Stomach (tissue), 9 donors: Measurements from ENCODE around the gene ACTL10. TPM values are rescaled to one million over a fixed set of nuclear protein-coding genes. Genes with fewer than 3 reads are reported as not detected.
A peak's percentile ranks its signal among the peaks of the same experiment; 100 is the strongest.

ENCODE experiments used
- DNase-seq, 2 donors: peaks; one replicate each; pipeline versions ENCODE4 v3.0.0 to v3.0.0-alpha.2; 2013 to 2019
- H3K27ac ChIP-seq, 5 donors: fragments of 200-600 bp in 4 of 5; sonication (generic) in 4 of 5; one replicate each; pipeline ENCODE4 v1.5.1; 2013 to 2019; ENCODE audit warnings: mild to moderate bottlenecking in 1 of 5, moderate library complexity in 1 of 5
- H3K27me3 ChIP-seq, 3 donors: fragments of 200-600 bp; sonication (generic); one replicate each; pipeline ENCODE4 v1.5.1; 2017 to 2019; ENCODE audit warnings: mixed run types in 1 of 3
- H3K36me3 ChIP-seq, 4 donors: fragments of 200-600 bp; sonication (generic); 1 replicate in 3 of 4; 2 replicates in 1 of 4; pipeline ENCODE4 v1.5.1; 2016 to 2019
- H3K4me1 ChIP-seq, 4 donors: fragments of 200-600 bp; sonication (generic); one replicate each; pipeline ENCODE4 v1.5.1; 2016 to 2019
- H3K4me3 ChIP-seq, 4 donors: fragments of 200-600 bp; sonication (generic) in 3 of 4; one replicate each; pipeline ENCODE4 v1.5.1; 2016 to 2019; ENCODE audit warnings: mild to moderate bottlenecking in 1 of 4
- H3K9me3 ChIP-seq, 4 donors: fragments of 200-600 bp; sonication (generic); one replicate each; pipeline ENCODE4 v1.5.1; 2016 to 2019
- EP300 ChIP-seq: sonication (generic); formaldehyde crosslinking; IDR thresholded peaks from one replicate; pipeline ENCODE4 v1.6.1; 2017; ENCODE audit warnings: antibody characterized with exemption
- POLR2A ChIP-seq, 4 donors: fragments of 450-650 bp; IDR thresholded peaks; one replicate each; pipeline ENCODE4 v1.6.1; 2016; ENCODE audit warnings: antibody characterized with exemption in 4 of 4, control low read depth in 2 of 4, mild to moderate bottlenecking in 1 of 4, moderate library complexity in 1 of 4
- POLR2AphosphoS5 ChIP-seq, 3 donors: sonication (generic); formaldehyde crosslinking; IDR thresholded peaks; one replicate each; pipeline ENCODE4 v1.6.1; 2016; ENCODE audit warnings: antibody characterized with exemption in 3 of 3
- WGBS, 5 donors: extraction: QIAGEN DNeasy Blood & Tissue Kit in 3 of 5; methylation state at CpG; one replicate each; pipeline versions ENCODE4 v1.1.5 to v1.1.7; 2013 to 2018; 5-methylcytosine and 5-hydroxymethylcytosine counted together
- intact Hi-C: fragments of 100-400 bp; cut with DNase I; formaldehyde crosslinking; loops from one replicate; pipeline ENCODE4 v1.15.1; 2023; ENCODE audit warnings: low total_unique reads
- polyA plus RNA-seq, 3 donors: library from polyadenylated mRNA; stranded (reverse); fragments of 200-250 nt; gene quantifications; one replicate each; pipeline ENCODE4 v1.2.3, GENCODE V29; 2013
- total RNA-seq, 5 donors: library from RNA; depleted of rRNA; stranded (reverse); fragments of >200 nt; gene quantifications; one replicate each; pipeline versions ENCODE4 v1.1.0 to v1.2.3, GENCODE V29; 2014 to 2016
- TF ChIP-seq, protein P1 (sequence below), 7 experiments: fragments of 450-650 bp in 4 of 7; fragments of 200-600 bp in 3 of 7; sonication (generic) in 3 of 7; IDR thresholded peaks; one replicate each; pipeline ENCODE4 v1.5.1; 2016 to 2019; ENCODE audit warnings: antibody characterized with exemption in 7 of 7, control low read depth in 2 of 7, mild to moderate bottlenecking in 1 of 7
- donor health status: healthy with polysubstance abuse.
- donor health status: Bipolar disorder and iron deficiency.
- donor health status: healthy.

ACTL10 gene
- total and polyA plus RNA-seq, 8 donors: 1.1 to 12.3 (median 1.4) TPM; not detected in 1

DNA sequence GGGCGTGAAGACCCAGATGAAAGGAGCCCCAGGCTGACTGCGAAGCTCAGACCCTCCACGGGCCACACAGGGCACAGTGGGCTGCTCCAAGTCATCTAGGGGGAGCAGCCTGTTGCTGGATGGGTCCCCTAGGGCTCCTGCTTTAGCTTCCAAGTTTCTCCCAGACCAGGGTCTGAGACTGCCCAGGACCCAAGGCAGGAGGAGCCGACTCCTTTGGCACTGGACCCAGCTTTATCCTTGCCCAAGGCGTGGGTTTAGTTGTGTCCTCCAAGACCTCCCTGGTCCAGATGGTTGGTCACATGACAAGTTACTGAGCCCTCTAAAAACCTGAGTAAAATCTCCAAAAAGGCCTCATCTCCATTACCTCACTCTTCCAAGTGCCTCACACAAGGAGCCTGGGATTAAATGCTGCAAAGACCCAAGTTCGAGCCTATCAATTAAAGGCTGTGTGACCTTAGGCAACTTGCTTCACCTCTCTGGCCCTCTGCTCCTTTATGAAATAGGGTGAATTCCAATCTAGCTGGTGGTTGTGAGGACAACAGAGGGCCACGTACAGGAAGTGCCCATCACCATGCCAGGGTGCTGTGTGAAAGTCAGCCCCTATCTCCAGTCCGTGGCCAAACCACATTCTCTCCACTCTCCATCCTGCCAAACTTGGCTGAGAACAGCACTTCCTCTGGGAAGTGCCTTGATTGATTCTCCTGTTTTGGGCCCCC is 5.0 kb downstream of the ACTL10 start:
- Histone ChIP-seq H3K9me3 (no peaks in the 10 kb centered on the region), H3K4me1 (peaks cover 54 to 93% (median 89%) of the 10 kb centered on the region in 4 donors), H3K36me3 (peaks cover 0 to 33% (median 23%) of the 10 kb centered on the region in 4 donors), H3K27me3 (no peaks in the 10 kb centered on the region), H3K4me3 (no peak overlapping the region), H3K27ac (peak overlapping the region; percentile 5 to 94 (median 90))
- TF ChIP-seq, protein P1, sequence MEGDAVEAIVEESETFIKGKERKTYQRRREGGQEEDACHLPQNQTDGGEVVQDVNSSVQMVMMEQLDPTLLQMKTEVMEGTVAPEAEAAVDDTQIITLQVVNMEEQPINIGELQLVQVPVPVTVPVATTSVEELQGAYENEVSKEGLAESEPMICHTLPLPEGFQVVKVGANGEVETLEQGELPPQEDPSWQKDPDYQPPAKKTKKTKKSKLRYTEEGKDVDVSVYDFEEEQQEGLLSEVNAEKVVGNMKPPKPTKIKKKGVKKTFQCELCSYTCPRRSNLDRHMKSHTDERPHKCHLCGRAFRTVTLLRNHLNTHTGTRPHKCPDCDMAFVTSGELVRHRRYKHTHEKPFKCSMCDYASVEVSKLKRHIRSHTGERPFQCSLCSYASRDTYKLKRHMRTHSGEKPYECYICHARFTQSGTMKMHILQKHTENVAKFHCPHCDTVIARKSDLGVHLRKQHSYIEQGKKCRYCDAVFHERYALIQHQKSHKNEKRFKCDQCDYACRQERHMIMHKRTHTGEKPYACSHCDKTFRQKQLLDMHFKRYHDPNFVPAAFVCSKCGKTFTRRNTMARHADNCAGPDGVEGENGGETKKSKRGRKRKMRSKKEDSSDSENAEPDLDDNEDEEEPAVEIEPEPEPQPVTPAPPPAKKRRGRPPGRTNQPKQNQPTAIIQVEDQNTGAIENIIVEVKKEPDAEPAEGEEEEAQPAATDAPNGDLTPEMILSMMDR (IDR thresholded peaks at IDR 0.05): no peak
- TF ChIP-seq EP300 (no peak), POLR2AphosphoS5 (IDR thresholded peaks at IDR 0.05) (no peak), POLR2A (IDR thresholded peaks at IDR 0.05) (no peak)
- intact Hi-C loops: no loop called here
- WGBS, 5 donors: 68 to 76% (median 72%) methylated on average over 7 to 8 of the region's 8 CpGs
- DNase-seq: no peak

GRCh38 chr20:33672426-33673113 is 5.8 kb downstream of the ACTL10 start:
- intact Hi-C loops: no loop called here
- no peak for DNase-seq
- TF ChIP-seq POLR2A (IDR thresholded peaks at IDR 0.05): no peak
- no peak for TF ChIP-seq POLR2AphosphoS5 (IDR thresholded peaks at IDR 0.05)
- no peak for TF ChIP-seq EP300
- TF ChIP-seq, protein P1 (IDR thresholded peaks at IDR 0.05): no peak
- WGBS, 5 donors: 40 to 55% (median 46%) methylated on average over 16 to 17 of the region's 17 CpGs
- Histone ChIP-seq H3K27ac (peak overlapping the region; percentile 53 to 94 (median 90)), H3K27me3 (no peaks in the 10 kb centered on the region), H3K4me1 (peaks cover 46 to 85% (median 82%) of the 10 kb centered on the region in 4 donors), H3K4me3 (peak overlapping the region; percentile 68 to 78 (median 78)), H3K9me3 (no peaks in the 10 kb centered on the region), H3K36me3 (peaks cover 0 to 33% (median 23%) of the 10 kb centered on the region in 4 donors)

DNA sequence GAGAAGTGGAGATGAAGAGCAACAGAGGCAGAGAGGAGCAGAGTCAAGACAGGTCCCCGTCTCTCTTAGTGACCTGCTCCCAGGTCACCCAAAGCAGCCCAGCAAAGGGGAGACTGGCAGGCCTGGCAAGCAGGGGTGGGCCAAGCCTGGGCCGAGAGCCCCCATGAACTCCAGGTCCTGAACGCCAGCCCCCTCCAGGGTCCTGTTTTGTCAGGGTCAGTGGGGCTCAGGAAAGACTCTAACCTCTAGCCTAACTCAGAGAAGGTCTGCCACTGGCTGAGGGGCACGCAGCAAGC is 6.3 kb downstream of the ACTL10 start:
- no peak for TF ChIP-seq EP300
- TF ChIP-seq POLR2A (IDR thresholded peaks at IDR 0.05): no peak
- TF ChIP-seq, protein P1 (IDR thresholded peaks at IDR 0.05): no peak
- no peak for TF ChIP-seq POLR2AphosphoS5 (IDR thresholded peaks at IDR 0.05)
- peak overlapping the region; percentile 68 to 78 (median 78) for H3K4me3 ChIP-seq
- H3K36me3 ChIP-seq: peaks cover 0 to 33% (median 23%) of the 10 kb centered on the region in 4 donors
- no peak for DNase-seq
- WGBS, 5 donors: 39 to 60% (median 47%) methylated on average over 4 of the region's 4 CpGs
- no peaks in the 10 kb centered on the region for H3K27me3 ChIP-seq
- peak overlapping the region; percentile 53 to 94 (median 90) for H3K27ac ChIP-seq
- intact Hi-C loops: no loop called here
- H3K9me3 ChIP-seq: no peaks in the 10 kb centered on the region
- peaks cover 44 to 80% (median 77%) of the 10 kb centered on the region in 4 donors for H3K4me1 ChIP-seq

GRCh38 chr20:33673410-33674293 is 6.9 kb downstream of the ACTL10 start:
- DNase-seq: no peak
- Histone ChIP-seq H3K4me1 (peaks cover 44 to 80% (median 71%) of the 10 kb centered on the region in 4 donors), H3K4me3 (peak overlapping the region; percentile 68 to 78 (median 78)), H3K27ac (peak overlapping the region; percentile 88 to 94 (median 90)), H3K36me3 (peaks cover 0 to 28% (median 21%) of the 10 kb centered on the region in 4 donors), H3K9me3 (no peaks in the 10 kb centered on the region), H3K27me3 (no peaks in the 10 kb centered on the region)
- TF ChIP-seq POLR2A (IDR thresholded peaks at IDR 0.05) (no peak), EP300 (no peak), POLR2AphosphoS5 (IDR thresholded peaks at IDR 0.05) (no peak)
- TF ChIP-seq, protein P1 (IDR thresholded peaks at IDR 0.05): no peak
- WGBS, 5 donors: 7 to 23% (median 11%) methylated on average over 18 to 29 of the region's 29 CpGs
- intact Hi-C loops: no loop called here
